ENCODE results near the gene PNRC1.
"Not testable (repeated sequence)": the region's sequence is repeated elsewhere in the genome, so short reads cannot be mapped to it uniquely, and the experiment has no call there.

Gene PNRC1

GRCh38 chr6:89121934-89122333 lies 41.4 kb downstream of the PNRC1 start:
- no peak overlapping the region for H3K4me3 ChIP-seq (ENCODE audit: low read length in 2 of 2)
- H3K9me3 ChIP-seq (ENCODE audit: control insufficient read depth in 2 of 2, low read length in 2 of 2), result no peaks in the 10 kb centered on the region
- H3K36me3 ChIP-seq (ENCODE audit: control insufficient read depth in 2 of 2, insufficient read depth in 2 of 2, low read length in 2 of 2), result no peaks in the 10 kb centered on the region
- H3K27ac ChIP-seq (ENCODE audit: low read depth in 2 of 2, low read length in 2 of 2), result no peak overlapping the region
- H3K4me1 ChIP-seq (ENCODE audit: control insufficient read depth in 2 of 2, insufficient read depth in 2 of 2, low read length in 2 of 2), result peaks cover 3 to 5% of the 10 kb centered on the region in 2 donors
- H3K9ac ChIP-seq (ENCODE audit: low read depth in 1 of 2, low read length in 2 of 2), result no peak overlapping the region
- H3K27me3 ChIP-seq (ENCODE audit: control insufficient read depth in 2 of 2, insufficient read depth in 2 of 2, low read length in 2 of 2), result peaks cover 0 to under 1% of the 10 kb centered on the region in 2 donors

DNA sequence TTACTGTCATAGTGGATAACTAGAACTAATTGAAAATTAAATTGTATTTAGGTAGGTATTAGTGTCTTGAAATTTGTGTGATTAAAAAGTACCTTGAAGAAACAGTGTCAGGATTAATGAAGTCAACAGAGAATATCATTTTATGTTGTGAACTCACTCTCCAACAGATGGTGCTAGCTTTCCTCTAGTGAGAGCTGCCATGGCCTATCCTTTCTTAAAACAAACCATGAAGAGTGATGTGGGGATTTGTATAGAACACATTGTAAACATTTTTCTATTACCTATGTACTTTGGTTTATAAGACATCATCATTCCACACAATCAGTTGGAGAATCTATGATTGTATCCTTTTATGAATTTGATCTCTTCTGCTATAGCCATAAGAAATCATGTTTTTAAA lies 42.1 kb downstream of the PNRC1 start:
- Histone ChIP-seq H3K4me1 (ENCODE audit: control insufficient read depth in 2 of 2, insufficient read depth in 2 of 2, low read length in 2 of 2) (no peaks in the 10 kb centered on the region), H3K36me3 (ENCODE audit: control insufficient read depth in 2 of 2, insufficient read depth in 2 of 2, low read length in 2 of 2) (no peaks in the 10 kb centered on the region), H3K9ac (ENCODE audit: low read depth in 1 of 2, low read length in 2 of 2) (no peak overlapping the region), H3K27ac (ENCODE audit: low read depth in 2 of 2, low read length in 2 of 2) (no peak overlapping the region), H3K4me3 (ENCODE audit: low read length in 2 of 2) (no peak overlapping the region), H3K9me3 (ENCODE audit: control insufficient read depth in 2 of 2, low read length in 2 of 2) (no peaks in the 10 kb centered on the region), H3K27me3 (ENCODE audit: control insufficient read depth in 2 of 2, insufficient read depth in 2 of 2, low read length in 2 of 2) (no peaks in the 10 kb centered on the region)

DNA sequence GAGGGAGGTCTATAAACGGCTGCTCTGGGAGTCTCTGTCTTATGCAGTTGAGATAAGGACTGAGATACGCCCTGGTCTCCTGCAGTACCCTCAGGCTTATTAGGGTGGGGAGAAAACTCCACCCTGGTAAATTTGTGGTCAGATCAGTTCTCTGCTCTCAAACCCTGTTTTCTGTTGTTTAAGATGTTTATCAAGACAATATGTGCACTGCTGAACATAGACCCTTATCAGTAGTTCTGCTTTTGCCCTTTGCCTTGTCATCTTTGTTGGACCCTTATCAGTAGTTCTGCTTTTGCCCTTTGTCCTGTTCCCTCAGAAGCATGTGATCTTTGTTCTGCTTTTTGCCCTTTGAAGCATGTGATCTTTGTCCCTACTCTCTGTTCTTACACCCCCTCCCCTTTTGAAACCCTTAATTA lies 47.7 kb downstream of the PNRC1 start:
- H3K4me1 ChIP-seq (ENCODE audit: control insufficient read depth in 2 of 2, insufficient read depth in 2 of 2, low read length in 2 of 2), result not testable (repeated sequence)

DNA sequence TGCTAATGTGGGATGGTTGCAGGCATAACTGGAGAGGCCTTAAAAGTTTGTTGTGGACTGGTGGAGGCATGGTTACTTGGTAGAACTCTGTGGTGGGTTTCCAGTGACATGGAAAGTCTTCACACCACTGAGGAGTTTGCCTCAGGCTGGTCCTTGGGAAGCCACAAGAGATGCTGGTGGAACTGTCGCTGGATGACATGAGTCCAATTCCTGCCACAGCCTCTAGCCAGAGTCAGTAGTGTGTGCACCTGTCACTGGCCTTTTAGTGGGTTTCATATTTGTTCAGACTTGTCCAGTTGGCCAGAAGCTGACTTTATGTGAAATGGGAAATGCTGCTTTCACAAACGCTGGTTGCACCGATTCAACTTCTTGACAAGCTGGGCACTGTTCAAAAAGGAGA lies 51.0 kb downstream of the PNRC1 start:
- no peaks in the 10 kb centered on the region for H3K27me3 ChIP-seq (ENCODE audit: control insufficient read depth in 2 of 2, insufficient read depth in 2 of 2, low read length in 2 of 2)
- no peaks in the 10 kb centered on the region for H3K36me3 ChIP-seq (ENCODE audit: control insufficient read depth in 2 of 2, insufficient read depth in 2 of 2, low read length in 2 of 2)
- no peak overlapping the region for H3K9ac ChIP-seq (ENCODE audit: low read depth in 1 of 2, low read length in 2 of 2)
- H3K27ac ChIP-seq (ENCODE audit: low read depth in 2 of 2, low read length in 2 of 2), result no peak overlapping the region
- no peak overlapping the region for H3K4me3 ChIP-seq (ENCODE audit: low read length in 2 of 2)
- no peaks in the 10 kb centered on the region for H3K9me3 ChIP-seq (ENCODE audit: control insufficient read depth in 2 of 2, low read length in 2 of 2)
- H3K4me1 ChIP-seq (ENCODE audit: control insufficient read depth in 2 of 2, insufficient read depth in 2 of 2, low read length in 2 of 2), result no peaks in the 10 kb centered on the region

More for the DNA sequence above, 47.7 kb downstream of the PNRC1 start:
- not testable (repeated sequence) for H3K27me3 ChIP-seq (ENCODE audit: control insufficient read depth in 2 of 2, insufficient read depth in 2 of 2, low read length in 2 of 2); H3K36me3 ChIP-seq (ENCODE audit: control insufficient read depth in 2 of 2, insufficient read depth in 2 of 2, low read length in 2 of 2); H3K27ac ChIP-seq (ENCODE audit: low read depth in 2 of 2, low read length in 2 of 2); H3K4me3 ChIP-seq (ENCODE audit: low read length in 2 of 2); H3K9me3 ChIP-seq (ENCODE audit: control insufficient read depth in 2 of 2, low read length in 2 of 2); H3K9ac ChIP-seq (ENCODE audit: low read depth in 1 of 2, low read length in 2 of 2)

DNA sequence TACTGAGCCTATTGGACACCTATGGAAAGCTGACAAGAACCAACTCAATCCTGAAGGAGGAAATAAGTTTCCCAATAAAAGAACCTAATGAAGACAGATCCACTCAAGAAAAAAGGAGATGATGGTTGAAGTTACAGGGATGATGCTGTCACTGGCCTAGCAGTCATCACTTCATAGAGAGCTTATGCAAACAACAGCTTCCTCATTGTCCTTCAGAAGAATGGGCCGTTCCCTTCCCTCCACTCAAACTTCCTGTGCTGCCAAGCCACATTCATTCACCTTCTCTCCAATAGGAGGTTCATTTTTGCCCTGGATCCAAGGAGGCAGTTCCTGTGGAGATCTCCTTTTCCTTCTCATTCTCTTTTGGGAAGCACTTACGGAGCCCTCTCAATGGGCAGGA lies 51.5 kb downstream of the PNRC1 start:
- Histone ChIP-seq H3K27me3 (ENCODE audit: control insufficient read depth in 2 of 2, insufficient read depth in 2 of 2, low read length in 2 of 2) (no peaks in the 10 kb centered on the region), H3K36me3 (ENCODE audit: control insufficient read depth in 2 of 2, insufficient read depth in 2 of 2, low read length in 2 of 2) (no peaks in the 10 kb centered on the region), H3K9me3 (ENCODE audit: control insufficient read depth in 2 of 2, low read length in 2 of 2) (no peaks in the 10 kb centered on the region), H3K27ac (ENCODE audit: low read depth in 2 of 2, low read length in 2 of 2) (no peak overlapping the region), H3K4me3 (ENCODE audit: low read length in 2 of 2) (no peak overlapping the region), H3K4me1 (ENCODE audit: control insufficient read depth in 2 of 2, insufficient read depth in 2 of 2, low read length in 2 of 2) (no peaks in the 10 kb centered on the region), H3K9ac (ENCODE audit: low read depth in 1 of 2, low read length in 2 of 2) (no peak overlapping the region)

DNA sequence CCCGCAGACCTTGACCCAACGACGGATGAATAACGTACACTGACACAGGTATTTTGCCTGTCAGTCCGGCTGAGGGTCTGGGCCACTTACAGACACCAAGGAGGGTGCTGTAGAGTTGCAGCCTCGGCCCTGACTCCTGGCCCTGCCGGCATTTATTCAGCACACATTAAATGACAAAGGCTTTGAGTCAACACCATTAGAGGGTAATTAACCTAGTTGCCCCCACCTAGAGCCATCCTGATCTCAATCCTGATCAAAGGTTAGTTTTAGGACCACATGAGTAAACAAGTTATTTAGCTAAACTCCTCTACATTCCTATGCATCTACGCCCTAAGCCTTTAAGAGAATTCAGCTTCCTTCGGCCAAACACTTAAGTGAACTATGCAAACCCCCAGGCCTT lies 53.4 kb downstream of the PNRC1 start:
- no peaks in the 10 kb centered on the region for H3K4me1 ChIP-seq (ENCODE audit: control insufficient read depth in 2 of 2, insufficient read depth in 2 of 2, low read length in 2 of 2)

GRCh38 chr6:89134723-89135122 lies 54.2 kb downstream of the PNRC1 start:
- Histone ChIP-seq H3K27me3 (ENCODE audit: control insufficient read depth in 2 of 2, insufficient read depth in 2 of 2, low read length in 2 of 2) (no peaks in the 10 kb centered on the region), H3K4me1 (ENCODE audit: control insufficient read depth in 2 of 2, insufficient read depth in 2 of 2, low read length in 2 of 2) (peaks cover 0 to 5% of the 10 kb centered on the region in 2 donors), H3K9ac (ENCODE audit: low read depth in 1 of 2, low read length in 2 of 2) (no peak overlapping the region), H3K4me3 (ENCODE audit: low read length in 2 of 2) (no peak overlapping the region), H3K27ac (ENCODE audit: low read depth in 2 of 2, low read length in 2 of 2) (no peak overlapping the region), H3K36me3 (ENCODE audit: control insufficient read depth in 2 of 2, insufficient read depth in 2 of 2, low read length in 2 of 2) (no peaks in the 10 kb centered on the region), H3K9me3 (ENCODE audit: control insufficient read depth in 2 of 2, low read length in 2 of 2) (no peaks in the 10 kb centered on the region)

More for the DNA sequence above, 53.4 kb downstream of the PNRC1 start:
- no peak overlapping the region for H3K27ac ChIP-seq (ENCODE audit: low read depth in 2 of 2, low read length in 2 of 2)
- H3K4me3 ChIP-seq (ENCODE audit: low read length in 2 of 2), result no peak overlapping the region
- no peaks in the 10 kb centered on the region for H3K27me3 ChIP-seq (ENCODE audit: control insufficient read depth in 2 of 2, insufficient read depth in 2 of 2, low read length in 2 of 2)
- H3K9ac ChIP-seq (ENCODE audit: low read depth in 1 of 2, low read length in 2 of 2), result no peak overlapping the region
- H3K9me3 ChIP-seq (ENCODE audit: control insufficient read depth in 2 of 2, low read length in 2 of 2), result no peaks in the 10 kb centered on the region
- H3K36me3 ChIP-seq (ENCODE audit: control insufficient read depth in 2 of 2, insufficient read depth in 2 of 2, low read length in 2 of 2), result no peaks in the 10 kb centered on the region

All from mucosa of rectum (tissue), 2 donors.